T-helper 1 cell (primary cell): ENCODE results near the gene CENPU.
"Not testable (repeated sequence)": the region's sequence is repeated elsewhere in the genome, so short reads cannot be mapped to it uniquely, and the experiment has no call there.

Source experiments
- DNase-seq, 5 donors: peaks; one replicate each; pipeline ENCODE4 v3.0.0-alpha.2; 2012 to 2020

Gene CENPU

GRCh38 chr4:184751585-184751956 lies 17.7 kb upstream of the CENPU start:
- no peak for DNase-seq

GRCh38 chr4:184750926-184751584 lies 17.2 kb upstream of the CENPU start:
- no peak for DNase-seq

- no peak for DNase-seq
Measured at GRCh38 chr4:184748251-184748652, 14.4 kb upstream of the CENPU start.

DNA sequence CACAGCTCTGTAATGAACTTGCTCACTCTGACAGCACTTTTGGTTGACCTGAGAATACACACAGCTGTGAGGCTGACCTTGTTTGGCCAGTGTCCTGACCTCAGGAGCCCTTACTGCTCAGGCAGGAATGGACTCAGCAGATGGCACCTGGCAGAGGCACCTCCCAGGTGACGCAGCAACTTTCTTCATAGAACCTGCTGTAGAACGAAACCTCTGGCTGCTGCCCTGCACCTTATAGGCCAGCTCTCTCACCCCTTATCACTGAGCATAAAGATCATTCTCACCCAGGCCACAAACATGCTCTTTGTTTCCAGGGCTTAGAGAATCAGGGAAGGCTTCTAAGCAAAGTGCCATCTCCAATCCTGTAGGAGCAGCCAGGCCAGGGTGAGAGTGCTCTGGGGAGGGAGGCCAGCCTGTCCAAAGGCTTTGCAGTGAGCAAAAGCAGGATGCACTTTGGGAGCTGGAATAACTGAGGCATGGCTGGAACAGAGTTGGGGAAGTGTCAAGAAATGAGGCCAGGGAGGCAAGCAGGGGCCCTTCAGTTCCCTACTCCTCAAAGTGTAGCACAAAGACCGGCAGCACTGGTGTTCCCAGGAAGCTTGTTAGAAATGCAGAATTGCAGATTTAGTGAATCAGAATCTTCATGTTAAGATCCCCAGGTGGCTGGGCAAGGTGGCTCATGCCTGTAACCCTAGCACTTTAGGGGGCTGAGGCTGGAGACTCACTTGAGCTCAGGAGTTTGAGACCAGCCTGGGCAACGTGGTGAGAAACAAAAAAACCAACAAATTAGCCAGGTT lies 13.3 kb upstream of the CENPU start:
- no peak for DNase-seq

- DNase-seq, result peak in 4 of 5 donors; percentile 33 to 67 (median 46)
Measured at GRCh38 chr4:184745831-184746795, 12.2 kb upstream of the CENPU start.

- no peak for DNase-seq
Measured at GRCh38 chr4:184744236-184744635, 10.3 kb upstream of the CENPU start.

DNA sequence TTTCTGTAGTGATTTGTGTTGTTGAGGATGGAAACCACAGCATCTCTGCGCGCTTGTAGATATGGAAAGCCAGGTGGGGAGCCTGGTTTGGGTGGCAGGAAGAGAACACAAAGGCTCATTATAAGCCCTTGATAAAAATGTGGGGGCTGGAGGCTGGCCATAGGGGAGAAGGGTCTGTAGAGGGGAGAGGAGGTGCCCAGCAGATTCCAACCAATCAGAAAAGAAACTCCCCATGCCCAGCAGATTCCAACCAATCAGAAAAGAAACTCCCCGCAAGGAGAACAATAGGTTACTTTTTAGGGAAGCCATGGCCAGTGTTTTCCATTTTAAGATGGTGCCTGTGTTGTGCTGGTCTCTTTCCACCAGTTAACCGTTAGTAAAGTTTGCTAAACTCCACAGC lies 9.8 kb upstream of the CENPU start:
- DNase-seq, result no peak

DNA sequence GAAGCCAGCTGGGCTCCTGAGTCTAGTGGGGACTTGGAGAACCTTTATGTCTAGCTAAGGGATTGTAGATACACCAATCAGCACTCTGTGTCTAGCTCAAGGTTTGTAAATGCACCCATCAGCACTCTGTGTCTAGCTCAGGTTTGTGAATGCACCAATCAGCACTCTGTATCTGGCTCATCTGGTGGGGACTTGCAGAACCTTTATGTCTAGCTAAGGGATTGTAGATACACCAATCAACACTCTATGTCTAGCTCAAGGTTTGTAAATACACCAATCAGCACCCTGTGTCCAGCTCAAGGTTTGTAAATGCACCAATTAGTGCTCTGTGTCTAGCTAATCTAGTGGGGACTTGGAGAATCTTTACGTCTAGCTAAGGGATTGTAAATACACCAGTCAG lies 7.8 kb upstream of the CENPU start:
- not testable (repeated sequence) for DNase-seq

DNA sequence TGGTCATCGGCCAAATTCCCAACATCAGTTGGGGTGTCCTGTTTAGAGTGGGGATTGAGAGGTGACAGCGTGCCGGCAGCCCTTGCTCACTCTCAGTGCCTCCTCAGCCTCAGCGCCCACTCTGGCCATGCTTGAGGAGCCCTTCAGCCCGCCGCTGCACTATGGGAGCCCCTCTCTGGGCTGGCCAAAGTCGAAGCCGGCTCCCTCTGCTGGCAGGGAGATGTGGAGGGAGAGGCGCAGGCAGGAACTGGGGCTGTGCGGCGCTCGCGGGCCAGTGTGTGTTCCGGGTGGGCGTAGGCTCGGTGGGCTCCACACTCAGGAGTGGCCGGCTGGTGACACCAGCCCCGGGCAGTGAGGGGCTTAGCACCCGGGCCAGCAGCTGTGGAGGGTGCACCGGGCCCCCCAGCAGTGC lies 7.1 kb upstream of the CENPU start:
- DNase-seq, result no peak

- not testable (repeated sequence) for DNase-seq
Measured at GRCh38 chr4:184739575-184739974, 5.7 kb upstream of the CENPU start.

DNA sequence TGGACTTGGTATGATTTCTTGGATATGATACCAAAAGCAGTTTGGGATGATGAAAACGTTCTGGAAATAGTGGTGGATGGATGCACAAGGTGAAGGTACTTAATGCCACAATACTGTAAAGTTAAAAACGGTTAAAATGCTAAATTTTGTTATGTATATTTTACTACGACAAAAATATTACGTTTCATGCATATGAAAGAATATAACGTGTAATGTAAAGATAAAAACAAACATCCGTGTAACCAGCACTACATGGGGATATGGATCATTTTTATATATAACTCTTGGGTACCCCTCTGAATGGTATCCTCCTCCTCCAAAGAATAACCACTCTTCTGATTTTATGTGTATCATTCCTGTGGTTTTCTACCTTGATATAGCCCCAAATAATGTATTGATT lies 862 bp upstream of the CENPU start:
- no peak for DNase-seq

DNA sequence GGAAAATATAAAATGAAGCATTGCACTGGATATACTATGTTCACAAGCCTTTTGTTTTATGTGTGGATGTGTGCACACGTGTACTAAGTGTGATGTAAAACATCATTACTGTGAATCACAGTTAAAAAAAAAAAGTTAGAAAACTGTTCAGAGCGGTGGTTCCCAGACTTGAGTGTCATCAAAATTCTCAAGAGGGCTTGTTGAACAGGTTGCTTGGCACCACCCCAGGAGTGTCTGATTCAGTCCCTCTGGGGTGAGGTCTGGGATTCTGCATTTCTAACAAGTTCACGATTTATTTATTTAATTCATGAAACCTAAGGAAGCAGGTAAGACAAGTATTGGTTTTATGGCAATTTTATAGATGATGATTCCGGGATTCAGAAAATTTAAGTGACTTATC lies 1.8 kb downstream of the CENPU start:
- DNase-seq, result no peak

DNA sequence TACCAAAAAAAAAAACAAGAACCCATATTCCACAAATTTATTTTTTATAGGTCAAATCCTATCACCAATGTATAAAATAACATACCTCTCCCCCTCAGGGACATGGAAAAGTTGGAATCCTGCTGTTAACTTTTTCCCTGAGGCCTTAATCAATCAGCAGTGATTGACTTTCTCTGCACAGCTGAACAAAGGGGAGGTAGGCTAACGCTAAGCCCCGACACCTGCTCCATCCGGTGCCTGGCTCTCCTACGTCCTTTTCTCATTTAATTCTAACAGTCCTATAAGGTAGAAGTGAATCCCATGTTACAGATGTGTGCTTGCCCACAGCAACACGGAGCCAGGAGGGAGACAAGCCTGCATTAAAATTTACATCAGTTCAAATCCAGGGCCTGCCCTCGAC lies 2.8 kb downstream of the CENPU start:
- no peak for DNase-seq

- DNase-seq, result no peak
Measured at GRCh38 chr4:184729946-184730345, 4.0 kb downstream of the CENPU start.

GRCh38 chr4:184728858-184729257 lies 5.0 kb downstream of the CENPU start:
- DNase-seq, result no peak

GRCh38 chr4:184727430-184727829 lies 6.5 kb downstream of the CENPU start:
- no peak for DNase-seq

DNA sequence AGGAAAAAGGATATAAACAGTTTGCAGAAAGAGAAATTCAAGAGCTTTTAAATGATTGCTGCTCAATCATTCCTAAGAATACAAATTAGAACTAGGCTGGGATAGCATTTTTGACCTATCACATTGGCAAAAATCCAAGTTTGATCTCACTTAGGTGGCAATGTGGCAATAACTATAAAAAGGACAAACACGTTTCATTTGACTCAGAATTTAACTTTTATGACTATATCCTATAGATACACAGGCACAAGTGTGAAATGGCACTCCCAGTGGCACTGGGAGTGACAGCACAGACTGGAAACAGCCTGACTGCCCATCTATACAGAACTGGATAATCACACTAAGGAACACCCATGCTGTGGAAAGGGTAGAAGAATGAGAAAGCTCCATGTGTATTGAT lies 11.1 kb downstream of the CENPU start:
- no peak for DNase-seq

DNA sequence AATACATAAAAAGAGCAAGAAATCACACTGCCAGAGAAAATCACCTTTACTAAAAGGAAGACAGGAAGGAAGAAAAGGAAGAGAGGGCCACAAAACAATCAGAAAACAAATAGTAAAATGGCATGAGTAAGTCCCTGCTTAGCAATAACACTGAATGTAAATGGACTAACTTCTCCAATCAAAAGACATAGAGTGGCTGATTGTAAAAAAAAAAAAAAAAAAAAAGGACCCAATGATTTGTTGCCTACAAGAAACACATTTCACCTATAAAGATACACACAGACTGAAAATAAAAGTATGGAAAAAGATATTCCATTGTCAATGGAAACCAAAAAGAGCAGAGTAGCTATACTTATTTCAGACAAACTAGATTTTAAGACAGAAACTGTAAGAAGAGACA lies 12.6 kb downstream of the CENPU start:
- no peak for DNase-seq

DNA sequence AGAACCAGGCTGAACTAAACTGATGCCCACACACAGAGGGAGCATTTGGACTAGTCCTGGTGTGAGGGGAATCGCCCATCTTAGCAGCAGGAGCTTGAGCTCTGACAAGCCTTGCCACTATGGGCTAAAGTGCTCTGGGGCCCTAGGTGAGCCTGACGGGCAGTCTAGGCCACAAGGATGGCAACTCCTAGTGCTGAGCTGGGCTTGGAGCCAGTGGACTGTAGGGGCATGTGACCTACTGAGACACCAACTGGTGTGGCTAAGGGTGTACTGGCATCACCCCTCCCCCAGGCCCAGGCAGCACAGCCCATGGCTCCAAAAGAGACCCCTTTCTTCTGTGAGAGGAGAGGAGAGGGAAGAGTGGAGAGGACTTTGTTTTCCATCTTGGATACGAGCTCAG lies 14.5 kb downstream of the CENPU start:
- DNase-seq, result no peak

DNA sequence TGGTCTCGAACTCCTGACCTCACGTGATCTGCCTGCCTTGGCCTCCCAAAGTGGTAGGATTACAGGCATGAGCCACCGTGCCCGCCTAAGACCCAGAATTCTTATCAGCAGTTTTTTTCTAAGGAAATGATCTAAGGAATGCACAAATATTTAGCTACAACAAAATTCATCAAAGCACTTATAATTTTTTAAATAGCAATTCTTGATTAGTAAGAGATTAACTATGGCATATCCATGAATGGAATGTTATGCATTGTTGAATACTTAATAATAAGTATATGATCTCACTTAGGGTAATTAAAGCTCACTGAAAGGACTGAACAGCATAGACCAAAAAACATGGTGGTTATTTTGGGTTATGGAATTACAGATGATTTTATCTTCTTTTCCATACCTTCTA lies 18.4 kb downstream of the CENPU start:
- DNase-seq, result no peak

- DNase-seq, result no peak
Measured at GRCh38 chr4:184713887-184714286, 20.0 kb downstream of the CENPU start.

- no peak for DNase-seq
Measured at GRCh38 chr4:184712322-184712721, 21.6 kb downstream of the CENPU start.

- peak in 1 of 5 donors; percentile 30 for DNase-seq
Measured at GRCh38 chr4:184706453-184706852, 27.4 kb downstream of the CENPU start.
